ENCODE data around the gene ZIC1. TPM values are rescaled to one million over a fixed set of nuclear protein-coding genes. Genes with fewer than 3 reads are reported as not detected.

Gene ZIC1
- total and polyA plus RNA-seq, 9 of the 15 experiments (the other 6 are each of a cell fraction or from before 2014, with no cell fraction given): 0.21 to 0.42 TPM; not detected in 7

DNA sequence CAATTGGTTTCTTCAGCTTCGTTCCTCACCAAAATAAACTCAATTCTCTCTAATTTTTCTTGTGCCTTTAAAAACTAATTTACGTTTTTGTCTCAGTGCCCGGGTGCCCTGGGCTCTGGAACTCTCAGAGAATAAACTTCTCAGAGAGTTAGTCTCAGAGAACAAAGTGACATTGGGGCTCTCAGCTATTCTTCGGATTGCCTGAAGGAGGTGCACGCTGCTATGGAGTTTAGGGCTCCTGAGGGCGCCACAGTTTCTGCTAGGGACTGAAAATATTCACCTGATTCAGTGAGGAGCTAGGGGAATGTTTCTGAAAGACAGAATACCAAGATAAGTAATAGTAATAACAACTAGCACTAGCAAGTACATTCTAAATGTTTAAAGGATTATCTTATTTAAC, 25.5 kb upstream of the ZIC1 start:
- Histone ChIP-seq H3K9me3 (replicated peaks; ENCODE audit: control insufficient read depth, insufficient read depth, low read depth, low read length) (no peaks in the 10 kb centered on the region), H3K4me1 (replicated peaks in 1 of 2; ENCODE audit: control insufficient read depth in 2 of 2, insufficient read depth in 2 of 2, low read length in 2 of 2) (no peaks in the 10 kb centered on the region), H3K27me3 (ENCODE audit: control insufficient read depth in 2 of 2, insufficient read depth in 2 of 2, low read length in 2 of 2) (peaks cover 0 to 22% of the 10 kb centered on the region in 2 experiments; a peak in 2 of 5 replicates), H3K36me3 (ENCODE audit: control insufficient read depth, insufficient read depth, low read length) (no peaks in the 10 kb centered on the region), H3K4me2 (ENCODE audit: insufficient read depth, low read length) (no peak overlapping the region), H2AFZ (ENCODE audit: low read depth, low read length) (no peak overlapping the region), H3K79me2 (ENCODE audit: control insufficient read depth, insufficient read depth, low read length) (no peaks in the 10 kb centered on the region), H3K9ac (ENCODE audit: insufficient read depth in 1 of 2, low read depth in 2 of 2, low read length in 2 of 2) (no peak overlapping the region), H4K20me1 (replicated peaks; ENCODE audit: control insufficient read depth, insufficient read depth, low read length) (no peaks in the 10 kb centered on the region), H3K27ac (ENCODE audit: extremely low read depth, low read depth, low read length) (no peak overlapping the region), H3K9me1 (ENCODE audit: control insufficient read depth, insufficient read depth, low read length) (no peaks in the 10 kb centered on the region), H3K4me3 (no peak overlapping the region)
- POLR2A ChIA-PET: no interaction called here
- peak; percentile 81 for ATAC-seq
- CTCF ChIA-PET (ENCODE audit: low intra/inter-chr PET ratio): no interaction called here
- DNase-seq (ENCODE audit: extremely low read depth in 1 of 4, low spot score in 3 of 4): peak in 1 of 4 experiments; percentile 9
- intact Hi-C loops (cut with micrococcal nuclease) (loop anchor here (10.0 kb wide), 1 partner anchor 1561 kb away; no protein-coding TSS in a partner anchor), in situ Hi-C loops (cut with MboI) (loop anchor here (25.0 kb wide), 1 partner anchor 1554 kb away; no protein-coding TSS in a partner anchor)
- BruUV-seq (replicated peaks): no TSS peak
- WGBS (ENCODE audit: insufficient coverage, low coverage, missing lambda C conversion rate): 4% methylated on average over 6 of the region's 6 CpGs
- FAIRE-seq: no peak
- no peak for TF ChIP-seq FOS (IDR thresholded peaks at IDR 0.05; ENCODE audit: extremely low read depth, insufficient read length)
- TF ChIP-seq, protein P1, sequence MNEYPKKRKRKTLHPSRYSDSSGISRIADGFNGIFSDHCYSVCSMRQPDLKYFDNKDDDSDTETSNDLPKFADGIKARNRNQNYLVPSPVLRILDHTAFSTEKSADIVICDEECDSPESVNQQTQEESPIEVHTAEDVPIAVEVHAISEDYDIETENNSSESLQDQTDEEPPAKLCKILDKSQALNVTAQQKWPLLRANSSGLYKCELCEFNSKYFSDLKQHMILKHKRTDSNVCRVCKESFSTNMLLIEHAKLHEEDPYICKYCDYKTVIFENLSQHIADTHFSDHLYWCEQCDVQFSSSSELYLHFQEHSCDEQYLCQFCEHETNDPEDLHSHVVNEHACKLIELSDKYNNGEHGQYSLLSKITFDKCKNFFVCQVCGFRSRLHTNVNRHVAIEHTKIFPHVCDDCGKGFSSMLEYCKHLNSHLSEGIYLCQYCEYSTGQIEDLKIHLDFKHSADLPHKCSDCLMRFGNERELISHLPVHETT (CRISPR knock-in tag; conservative IDR thresholded peaks at IDR 0.05 in 1 of 2, IDR thresholded peaks at IDR 0.05 in 1 of 2): no peak
- 0 out of 2 replicates have a peak, but pooled peaks have one; percentile 51 for TF ChIP-seq ZNF764 (CRISPR knock-in tag; IDR thresholded peaks at IDR 0.05; ENCODE audit: low read depth)
- TF ChIP-seq, protein P2, sequence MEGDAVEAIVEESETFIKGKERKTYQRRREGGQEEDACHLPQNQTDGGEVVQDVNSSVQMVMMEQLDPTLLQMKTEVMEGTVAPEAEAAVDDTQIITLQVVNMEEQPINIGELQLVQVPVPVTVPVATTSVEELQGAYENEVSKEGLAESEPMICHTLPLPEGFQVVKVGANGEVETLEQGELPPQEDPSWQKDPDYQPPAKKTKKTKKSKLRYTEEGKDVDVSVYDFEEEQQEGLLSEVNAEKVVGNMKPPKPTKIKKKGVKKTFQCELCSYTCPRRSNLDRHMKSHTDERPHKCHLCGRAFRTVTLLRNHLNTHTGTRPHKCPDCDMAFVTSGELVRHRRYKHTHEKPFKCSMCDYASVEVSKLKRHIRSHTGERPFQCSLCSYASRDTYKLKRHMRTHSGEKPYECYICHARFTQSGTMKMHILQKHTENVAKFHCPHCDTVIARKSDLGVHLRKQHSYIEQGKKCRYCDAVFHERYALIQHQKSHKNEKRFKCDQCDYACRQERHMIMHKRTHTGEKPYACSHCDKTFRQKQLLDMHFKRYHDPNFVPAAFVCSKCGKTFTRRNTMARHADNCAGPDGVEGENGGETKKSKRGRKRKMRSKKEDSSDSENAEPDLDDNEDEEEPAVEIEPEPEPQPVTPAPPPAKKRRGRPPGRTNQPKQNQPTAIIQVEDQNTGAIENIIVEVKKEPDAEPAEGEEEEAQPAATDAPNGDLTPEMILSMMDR (IDR thresholded peaks at IDR 0.05 in 2 of 3, conservative IDR thresholded peaks at IDR 0.05 in 1 of 3; ENCODE audit: insufficient read depth in 2 of 3, low read depth in 1 of 3, low read length in 3 of 3): peak in 2 of 3 experiments; percentile 26 to 49; a peak in 2 of 6 replicates
- TF ChIP-seq BACH1 (tag; IDR thresholded peaks at IDR 0.05): no peak
- TF ChIP-seq ZBTB1 (CRISPR knock-in tag; IDR thresholded peaks at IDR 0.05; ENCODE audit: borderline replicate concordance, low read depth): no peak
- no peak for TF ChIP-seq BRD4 (IDR thresholded peaks at IDR 0.05)
